ENCODE data around the gene FBLN2. TPM values are rescaled to one million over a fixed set of nuclear protein-coding genes. Genes with fewer than 3 reads are reported as not detected.

FBLN2 gene
- total and polyA plus RNA-seq, 2 of the 13 experiments (the other 11 are each of a cell fraction or from before 2014, with no cell fraction given), result not detected

DNA sequence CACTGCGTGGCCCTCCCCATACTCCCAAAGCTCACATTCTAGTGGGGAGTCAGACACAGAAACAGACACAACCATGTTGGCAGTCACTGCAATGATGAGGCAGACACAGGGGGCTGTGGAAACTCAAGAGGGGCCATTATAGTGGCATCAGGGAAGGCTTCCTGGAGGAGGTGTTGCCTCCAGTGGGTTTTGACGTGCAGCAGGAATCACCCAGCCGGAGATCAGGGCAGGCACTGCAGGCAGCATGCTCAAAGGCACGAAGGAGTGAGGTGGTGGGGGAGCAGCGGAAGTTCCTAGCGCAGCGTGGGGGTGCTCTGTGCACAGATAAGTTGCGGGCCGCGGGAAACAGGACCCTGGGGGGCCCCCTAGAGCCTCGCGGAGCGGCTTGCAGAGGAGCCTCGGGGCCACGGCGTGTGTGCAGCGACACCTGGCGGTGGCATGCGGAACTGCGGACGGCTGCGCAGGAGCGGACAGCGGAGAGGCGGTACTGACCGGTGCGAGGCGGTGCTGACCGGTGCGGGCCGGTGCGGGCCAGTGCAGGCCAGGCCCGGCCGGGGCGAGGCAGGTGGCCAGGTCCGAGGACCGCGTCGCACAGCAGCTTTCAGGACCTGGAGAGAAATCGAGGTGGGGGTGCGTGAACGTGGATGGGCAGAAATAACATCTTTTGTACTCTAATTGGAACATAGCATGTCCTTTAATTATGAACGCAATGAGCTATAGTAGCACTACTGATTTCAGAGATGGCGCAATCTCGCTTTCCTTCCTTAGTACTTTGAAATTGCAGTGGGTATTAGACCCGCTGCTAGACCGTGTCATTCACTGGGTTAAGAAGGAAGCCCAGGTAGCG, 101.5 kb downstream of the FBLN2 start (continued):
- TF ChIP-seq PRMT3 (CRISPR knock-in tag; IDR thresholded peaks at IDR 0.05; ENCODE audit: borderline replicate concordance, low read depth) (no peak), HOXA9 (CRISPR knock-in tag; IDR thresholded peaks at IDR 0.05; ENCODE audit: borderline replicate concordance) (no peak), SMARCC2 (IDR thresholded peaks at IDR 0.05) (no peak), ZNF343 (CRISPR knock-in tag; IDR thresholded peaks at IDR 0.05) (0 out of 2 replicates have a peak, but pooled peaks have one; percentile 51), ZEB1 (IDR thresholded peaks at IDR 0.05; ENCODE audit: insufficient replicate concordance, low read depth) (no peak), HOXA3 (CRISPR knock-in tag; IDR thresholded peaks at IDR 0.05) (no peak), MAFG (CRISPR knock-in tag; IDR thresholded peaks at IDR 0.05) (no peak), ZBTB8A (CRISPR knock-in tag; IDR thresholded peaks at IDR 0.05; ENCODE audit: borderline replicate concordance, low read depth) (no peak)

DNA sequence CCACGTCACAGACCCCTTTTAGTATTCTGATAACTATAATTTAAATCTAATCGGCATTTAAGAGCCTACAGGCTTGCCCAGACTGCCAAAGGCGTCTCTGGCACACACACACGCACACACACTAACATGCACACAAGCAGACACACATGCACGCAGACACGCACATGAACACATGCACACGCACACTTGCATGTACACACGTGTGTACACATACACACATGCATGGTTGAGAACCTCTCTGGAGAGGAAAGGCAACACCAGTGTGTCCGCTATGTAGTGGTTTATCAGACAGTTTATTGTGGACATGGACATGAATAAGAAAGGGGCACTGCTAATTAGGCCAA, 102.1 kb downstream of the FBLN2 start:
- no peaks in the 10 kb centered on the region for H3K36me3 ChIP-seq (replicated peaks in 1 of 2; ENCODE audit: control insufficient read depth in 1 of 2, insufficient read depth in 2 of 2, low read length in 2 of 2)
- WGBS (ENCODE audit: low lambda C conversion rate), result 54% methylated on average over 8 of the region's 9 CpGs
- no peak overlapping the region for H3K4me2 ChIP-seq (ENCODE audit: low read depth, low read length)
- H3K27ac ChIP-seq (ENCODE audit: extremely low read length, insufficient read depth, low read length), result no peak overlapping the region
- in situ Hi-C loops (cut with HindIII; ENCODE audit: extremely low pct_ligation_motif_present, low pct_unique_long_range_greater_than_20kb), result no loop called here
- ChIA-PET POLR2A (no interaction called here), CTCF (ENCODE audit: low intra/inter-chr PET ratio, low total read pairs) (interaction anchor here (0.7 to 5.3 kb wide), 2 partner anchors 154 to 559 kb away, joined by 4 to 96 read pairs; no protein-coding TSS in a partner anchor)
- no peak overlapping the region for H3K9ac ChIP-seq (ENCODE audit: insufficient read depth, low read depth, low read length)
- no peak for DNase-seq (ENCODE audit: low spot score)
- no peaks in the 10 kb centered on the region for H4K20me1 ChIP-seq (ENCODE audit: insufficient read depth, low read length)
- FAIRE-seq, result no peak
- H3K4me3 ChIP-seq (replicated peaks in 1 of 3; ENCODE audit: insufficient read depth in 1 of 3, low read depth in 2 of 3, low read length in 3 of 3), result no peak overlapping the region
- ATAC-seq, result no peak
- no TSS peak for BruUV-seq (replicated peaks)
- no peak overlapping the region for H2AFZ ChIP-seq (ENCODE audit: low read length)
- TF ChIP-seq, protein P1, sequence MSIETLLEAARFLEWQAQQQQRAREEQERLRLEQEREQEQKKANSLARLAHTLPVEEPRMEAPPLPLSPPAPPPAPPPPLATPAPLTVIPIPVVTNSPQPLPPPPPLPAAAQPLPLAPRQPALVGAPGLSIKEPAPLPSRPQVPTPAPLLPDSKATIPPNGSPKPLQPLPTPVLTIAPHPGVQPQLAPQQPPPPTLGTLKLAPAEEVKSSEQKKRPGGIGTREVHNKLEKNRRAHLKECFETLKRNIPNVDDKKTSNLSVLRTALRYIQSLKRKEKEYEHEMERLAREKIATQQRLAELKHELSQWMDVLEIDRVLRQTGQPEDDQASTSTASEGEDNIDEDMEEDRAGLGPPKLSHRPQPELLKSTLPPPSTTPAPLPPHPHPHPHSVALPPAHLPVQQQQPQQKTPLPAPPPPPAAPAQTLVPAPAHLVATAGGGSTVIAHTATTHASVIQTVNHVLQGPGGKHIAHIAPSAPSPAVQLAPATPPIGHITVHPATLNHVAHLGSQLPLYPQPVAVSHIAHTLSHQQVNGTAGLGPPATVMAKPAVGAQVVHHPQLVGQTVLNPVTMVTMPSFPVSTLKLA (IDR thresholded peaks at IDR 0.05), result peak; percentile 84
- TF ChIP-seq, protein P2, sequence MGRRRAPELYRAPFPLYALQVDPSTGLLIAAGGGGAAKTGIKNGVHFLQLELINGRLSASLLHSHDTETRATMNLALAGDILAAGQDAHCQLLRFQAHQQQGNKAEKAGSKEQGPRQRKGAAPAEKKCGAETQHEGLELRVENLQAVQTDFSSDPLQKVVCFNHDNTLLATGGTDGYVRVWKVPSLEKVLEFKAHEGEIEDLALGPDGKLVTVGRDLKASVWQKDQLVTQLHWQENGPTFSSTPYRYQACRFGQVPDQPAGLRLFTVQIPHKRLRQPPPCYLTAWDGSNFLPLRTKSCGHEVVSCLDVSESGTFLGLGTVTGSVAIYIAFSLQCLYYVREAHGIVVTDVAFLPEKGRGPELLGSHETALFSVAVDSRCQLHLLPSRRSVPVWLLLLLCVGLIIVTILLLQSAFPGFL (CRISPR knock-in tag; IDR thresholded peaks at IDR 0.05), result no peak
- peaks cover 2 to 49% of the 10 kb centered on the region in 2 experiments; a peak in 4 of 5 replicates for H3K27me3 ChIP-seq (ENCODE audit: control insufficient read depth in 1 of 2, insufficient read depth in 2 of 2, low read length in 2 of 2)
- H3K9me3 ChIP-seq (ENCODE audit: low read length), result no peaks in the 10 kb centered on the region
- peaks cover 6% of the 10 kb centered on the region; the same call in 1 of the 2 replicates for H3K4me1 ChIP-seq (ENCODE audit: insufficient read depth, low read length)
- intact Hi-C loops (cut with micrococcal nuclease; ENCODE audit: unreplicated experiment), result no loop called here
- no peaks in the 10 kb centered on the region for H3K79me2 ChIP-seq (ENCODE audit: insufficient read depth, low read length)

Measured in HepG2 (cell line).